Measurements from ENCODE around the gene SUGP2. TPM values are rescaled to one million over a fixed set of nuclear protein-coding genes. Genes with fewer than 3 reads are reported as not detected.

SUGP2 gene
- total RNA-seq, 2 experiments from 2014 or later = 125 to 128 TPM

GRCh38 chr19:19010551-19010950 is 22.8 kb downstream of the SUGP2 start:
- peaks cover 53% of the 10 kb centered on the region for H3K36me3 Mint-ChIP-seq (ENCODE audit: low read depth)
- CTCF ChIA-PET = interaction anchor here (1.1 kb wide), 1 partner anchor 10 kb away, joined by 3 read pairs; no protein-coding TSS in a partner anchor
- POLR2A ChIA-PET = interaction anchor here (0.8 to 1.3 kb wide), 2 partner anchors 92 to 182 kb away, joined by 3 to 4 read pairs; partner anchors contain the start of genes COPE and DDX49
- no peak overlapping the region for H3K27ac Mint-ChIP-seq
- H3K27me3 Mint-ChIP-seq = no peaks in the 10 kb centered on the region
- no peaks in the 10 kb centered on the region for H3K9me3 Mint-ChIP-seq
- no peaks in the 10 kb centered on the region for H3K4me1 Mint-ChIP-seq
- DNase-seq = no peak
- H3K4me3 Mint-ChIP-seq = no peak overlapping the region

GRCh38 chr19:19009951-19010350 is 23.4 kb downstream of the SUGP2 start:
- ChIA-PET CTCF (no interaction called here), POLR2A (interaction anchor here (1.3 kb wide), 1 partner anchor 183 kb away, joined by 4 read pairs; no protein-coding TSS in a partner anchor)
- Mint-ChIP-seq H3K36me3 (ENCODE audit: low read depth) (peaks cover 57% of the 10 kb centered on the region), H3K27ac (no peak overlapping the region), H3K4me1 (no peaks in the 10 kb centered on the region), H3K4me3 (no peak overlapping the region), H3K9me3 (no peaks in the 10 kb centered on the region), H3K27me3 (no peaks in the 10 kb centered on the region)
- DNase-seq = no peak

- no peak overlapping the region for H3K4me3 Mint-ChIP-seq
- H3K36me3 Mint-ChIP-seq (ENCODE audit: low read depth) = peaks cover 65% of the 10 kb centered on the region
- no peaks in the 10 kb centered on the region for H3K9me3 Mint-ChIP-seq
- no peaks in the 10 kb centered on the region for H3K4me1 Mint-ChIP-seq
- no peaks in the 10 kb centered on the region for H3K27me3 Mint-ChIP-seq
- ChIA-PET CTCF (no interaction called here), POLR2A (interaction anchor here (0.6 kb wide), 1 partner anchor 14 kb away, joined by 3 read pairs; no protein-coding TSS in a partner anchor)
- no peak for DNase-seq
- H3K27ac Mint-ChIP-seq = no peak overlapping the region
Observed at GRCh38 chr19:19006213-19006612, 27.1 kb downstream of the SUGP2 start.

- Mint-ChIP-seq H3K4me3 (no peak overlapping the region), H3K4me1 (peaks cover 11% of the 10 kb centered on the region), H3K9me3 (no peaks in the 10 kb centered on the region), H3K27ac (no peak overlapping the region), H3K27me3 (no peaks in the 10 kb centered on the region), H3K36me3 (ENCODE audit: low read depth) (peaks cover 61% of the 10 kb centered on the region)
- ChIA-PET CTCF (no interaction called here), POLR2A (no interaction called here)
- DNase-seq = no peak
Observed at GRCh38 chr19:19004144-19004543, 29.2 kb downstream of the SUGP2 start.

GRCh38 chr19:18999896-19000620 is 33.3 kb downstream of the SUGP2 start:
- ChIA-PET CTCF (interaction anchor here (0.5 kb wide), 1 partner anchor 62 kb away, joined by 5 read pairs; no protein-coding TSS in a partner anchor), POLR2A (no interaction called here)
- Mint-ChIP-seq H3K36me3 (ENCODE audit: low read depth) (peaks cover 59% of the 10 kb centered on the region), H3K27me3 (no peaks in the 10 kb centered on the region), H3K4me3 (no peak overlapping the region), H3K9me3 (no peaks in the 10 kb centered on the region), H3K4me1 (peaks cover 19% of the 10 kb centered on the region), H3K27ac (peak overlapping the region; percentile 31)
- DNase-seq = no peak

- Mint-ChIP-seq H3K4me3 (no peak overlapping the region), H3K36me3 (ENCODE audit: low read depth) (peaks cover 56% of the 10 kb centered on the region), H3K4me1 (peaks cover 19% of the 10 kb centered on the region), H3K9me3 (no peaks in the 10 kb centered on the region), H3K27me3 (no peaks in the 10 kb centered on the region), H3K27ac (peak overlapping the region; percentile 36)
- ChIA-PET POLR2A (no interaction called here), CTCF (interaction anchor here (0.5 kb wide), 1 partner anchor 61 kb away, joined by 5 read pairs; no protein-coding TSS in a partner anchor)
- no peak for DNase-seq
Observed at GRCh38 chr19:18999016-18999758, 34.1 kb downstream of the SUGP2 start.

- no peak overlapping the region for H3K27ac Mint-ChIP-seq
- no peak overlapping the region for H3K4me3 Mint-ChIP-seq
- ChIA-PET POLR2A (no interaction called here), CTCF (no interaction called here)
- H3K4me1 Mint-ChIP-seq = peaks cover 19% of the 10 kb centered on the region
- H3K27me3 Mint-ChIP-seq = no peaks in the 10 kb centered on the region
- peaks cover 60% of the 10 kb centered on the region for H3K36me3 Mint-ChIP-seq (ENCODE audit: low read depth)
- H3K9me3 Mint-ChIP-seq = no peaks in the 10 kb centered on the region
- DNase-seq = no peak
Observed at GRCh38 chr19:18998276-18998675, 35.0 kb downstream of the SUGP2 start.

GRCh38 chr19:18996796-18997394 is 36.4 kb downstream of the SUGP2 start:
- H3K27me3 Mint-ChIP-seq = no peaks in the 10 kb centered on the region
- peaks cover 60% of the 10 kb centered on the region for H3K36me3 Mint-ChIP-seq (ENCODE audit: low read depth)
- ChIA-PET POLR2A (no interaction called here), CTCF (no interaction called here)
- H3K27ac Mint-ChIP-seq = no peak overlapping the region
- H3K4me3 Mint-ChIP-seq = no peak overlapping the region
- no peaks in the 10 kb centered on the region for H3K9me3 Mint-ChIP-seq
- DNase-seq = no peak
- peaks cover 19% of the 10 kb centered on the region for H3K4me1 Mint-ChIP-seq

GRCh38 chr19:18996351-18996750 is 37.0 kb downstream of the SUGP2 start:
- DNase-seq = no peak
- peaks cover 19% of the 10 kb centered on the region for H3K4me1 Mint-ChIP-seq
- H3K9me3 Mint-ChIP-seq = no peaks in the 10 kb centered on the region
- POLR2A ChIA-PET = no interaction called here
- H3K4me3 Mint-ChIP-seq = no peak overlapping the region
- H3K27me3 Mint-ChIP-seq = no peaks in the 10 kb centered on the region
- CTCF ChIA-PET = interaction anchor here (0.5 kb wide), 1 partner anchor 482 kb away, joined by 3 read pairs; no protein-coding TSS in a partner anchor
- H3K36me3 Mint-ChIP-seq (ENCODE audit: low read depth) = peaks cover 57% of the 10 kb centered on the region
- no peak overlapping the region for H3K27ac Mint-ChIP-seq

- Mint-ChIP-seq H3K4me1 (peaks cover 19% of the 10 kb centered on the region), H3K27ac (no peak overlapping the region), H3K4me3 (no peak overlapping the region), H3K27me3 (no peaks in the 10 kb centered on the region), H3K9me3 (no peaks in the 10 kb centered on the region), H3K36me3 (ENCODE audit: low read depth) (peaks cover 57% of the 10 kb centered on the region)
- ChIA-PET POLR2A (no interaction called here), CTCF (interaction anchor here (0.5 kb wide), 1 partner anchor 482 kb away, joined by 3 read pairs; no protein-coding TSS in a partner anchor)
- DNase-seq = peak; percentile 19
Observed at GRCh38 chr19:18995804-18996241, 37.5 kb downstream of the SUGP2 start.

GRCh38 chr19:18993115-18993514 is 40.2 kb downstream of the SUGP2 start:
- no peaks in the 10 kb centered on the region for H3K4me1 Mint-ChIP-seq
- no peaks in the 10 kb centered on the region for H3K27me3 Mint-ChIP-seq
- no peak overlapping the region for H3K4me3 Mint-ChIP-seq
- no peak overlapping the region for H3K27ac Mint-ChIP-seq
- H3K9me3 Mint-ChIP-seq = no peaks in the 10 kb centered on the region
- POLR2A ChIA-PET = no interaction called here
- DNase-seq = no peak
- CTCF ChIA-PET = no interaction called here
- peaks cover 40% of the 10 kb centered on the region for H3K36me3 Mint-ChIP-seq (ENCODE audit: low read depth)

GRCh38 chr19:18992696-18993095 is 40.6 kb downstream of the SUGP2 start:
- H3K27ac Mint-ChIP-seq = no peak overlapping the region
- DNase-seq = no peak
- no peak overlapping the region for H3K4me3 Mint-ChIP-seq
- ChIA-PET POLR2A (no interaction called here), CTCF (no interaction called here)
- H3K9me3 Mint-ChIP-seq = no peaks in the 10 kb centered on the region
- H3K4me1 Mint-ChIP-seq = no peaks in the 10 kb centered on the region
- no peaks in the 10 kb centered on the region for H3K27me3 Mint-ChIP-seq
- peaks cover 36% of the 10 kb centered on the region for H3K36me3 Mint-ChIP-seq (ENCODE audit: low read depth)

- POLR2A ChIA-PET = interaction anchor here (0.6 to 0.7 kb wide), 2 partner anchors 16 to 203 kb away, joined by 3 read pairs; no protein-coding TSS in a partner anchor
- CTCF ChIA-PET = no interaction called here
Observed at GRCh38 chr19:18991468-18991867, 41.8 kb downstream of the SUGP2 start.

More at GRCh38 chr19:18991468-18991867, 41.8 kb downstream of the SUGP2 start:
- Mint-ChIP-seq H3K27ac (no peak overlapping the region), H3K27me3 (peaks cover 5% of the 10 kb centered on the region), H3K9me3 (no peaks in the 10 kb centered on the region), H3K4me3 (no peak overlapping the region), H3K36me3 (ENCODE audit: low read depth) (peaks cover 36% of the 10 kb centered on the region), H3K4me1 (no peaks in the 10 kb centered on the region)
- DNase-seq = no peak

Data from activated CD4-positive, alpha-beta memory T cell treated with anti-CD3 and anti-CD28 coated beads, Interleukin-2, amount 10 ng/mL, durations not matched to agents 7 days and 5 days (primary cell).